ENCODE results near the gene LY6G5B. TPM values are rescaled to one million over a fixed set of nuclear protein-coding genes. Genes with fewer than 3 reads are reported as not detected.

LY6G5B gene
- total RNA-seq, 1 donor from 2014 or later, result 1.2 TPM

- DNase-seq (ENCODE audit: low read depth in 2 of 2), result no peak
These were observed 7.6 kb upstream of the LY6G5B start for GRCh38 chr6:31662124-31662723.

GRCh38 chr6:31663126-31663960 lies 6.4 kb upstream of the LY6G5B start:
- DNase-seq (ENCODE audit: low read depth in 2 of 2), result no peak

- peak in 1 of 2 donors; percentile 87 for DNase-seq (ENCODE audit: low read depth in 2 of 2)
These were observed 5.6 kb upstream of the LY6G5B start for GRCh38 chr6:31663961-31664789.

GRCh38 chr6:31664790-31665500 lies 4.8 kb upstream of the LY6G5B start, which contains the start of gene GPANK1:
Gene GPANK1, minus strand, starts transcription at chr6:31664997. Its CDS starts 519 bp downstream, at chr6:31664478.
- DNase-seq (ENCODE audit: low read depth in 2 of 2), result peak; percentile 93 to 95

GRCh38 chr6:31665501-31666336 lies 4.1 kb upstream of the LY6G5B start, which contains the start of gene CSNK2B:
Gene CSNK2B, plus strand, starts transcription at chr6:31666080. Its CDS starts 752 bp downstream, at chr6:31666832.
- peak; percentile 97 to 98 for DNase-seq (ENCODE audit: low read depth in 2 of 2)

- DNase-seq (ENCODE audit: low read depth in 2 of 2), result no peak
These were observed 3.3 kb upstream of the LY6G5B start for GRCh38 chr6:31666337-31666965.

GRCh38 chr6:31676322-31676903 lies 6.6 kb downstream of the LY6G5B start:
- no peak for DNase-seq (ENCODE audit: low read depth in 2 of 2)

- DNase-seq (ENCODE audit: low read depth in 2 of 2), result no peak
These were observed 7.1 kb downstream of the LY6G5B start for GRCh38 chr6:31676904-31677303.

- no peak for DNase-seq (ENCODE audit: low read depth in 2 of 2)
These were observed 8.2 kb downstream of the LY6G5B start for GRCh38 chr6:31677955-31678354.

- DNase-seq (ENCODE audit: low read depth in 2 of 2), result peak; percentile 90
These were observed 10.7 kb downstream of the LY6G5B start, which contains the start of gene LY6G5C for GRCh38 chr6:31680226-31681134. Gene LY6G5C, minus strand, starts transcription at chr6:31681067. Its CDS starts 694 bp downstream, at chr6:31680373.

GRCh38 chr6:31681135-31681671 lies 11.4 kb downstream of the LY6G5B start:
- DNase-seq (ENCODE audit: low read depth in 2 of 2), result peak in 1 of 2 donors; percentile 42

- no peak for DNase-seq (ENCODE audit: low read depth in 2 of 2)
These were observed 13.8 kb downstream of the LY6G5B start for GRCh38 chr6:31683591-31683990.

GRCh38 chr6:31686483-31686882 lies 16.7 kb downstream of the LY6G5B start:
- no peak for DNase-seq (ENCODE audit: low read depth in 2 of 2)

- no peak for DNase-seq (ENCODE audit: low read depth in 2 of 2)
These were observed 17.5 kb downstream of the LY6G5B start for GRCh38 chr6:31687321-31687720.

GRCh38 chr6:31687860-31688693 lies 18.3 kb downstream of the LY6G5B start:
- no peak for DNase-seq (ENCODE audit: low read depth in 2 of 2)

- peak in 1 of 2 donors; percentile 29 for DNase-seq (ENCODE audit: low read depth in 2 of 2)
These were observed 19.7 kb downstream of the LY6G5B start for GRCh38 chr6:31689249-31690110.
